SK-N-MC (cell line): ENCODE results near the gene GNPTAB.

Source experiments
- EZH2 ChIP-seq: fragments of 200-600 bp; sonication (generic); IDR thresholded peaks from one replicate; pipeline ENCODE4 v1.6.1; 2017; ENCODE audit warnings: antibody characterized with exemption
- FOXP2 ChIP-seq: optimal IDR thresholded peaks from 2 replicates; pipeline ENCODE3; 2011; ENCODE audit warnings: mild to moderate bottlenecking, moderate library complexity; ENCODE audit not compliant: insufficient read depth; ENCODE audit errors: extremely low read length, control extremely low read depth
- POLR2AphosphoS5 ChIP-seq: IDR thresholded peaks from 2 replicates; pipeline ENCODE4 v1.6.1; 2012; ENCODE audit warnings: mild to moderate bottlenecking, low read depth, low read length, borderline replicate concordance

DNA sequence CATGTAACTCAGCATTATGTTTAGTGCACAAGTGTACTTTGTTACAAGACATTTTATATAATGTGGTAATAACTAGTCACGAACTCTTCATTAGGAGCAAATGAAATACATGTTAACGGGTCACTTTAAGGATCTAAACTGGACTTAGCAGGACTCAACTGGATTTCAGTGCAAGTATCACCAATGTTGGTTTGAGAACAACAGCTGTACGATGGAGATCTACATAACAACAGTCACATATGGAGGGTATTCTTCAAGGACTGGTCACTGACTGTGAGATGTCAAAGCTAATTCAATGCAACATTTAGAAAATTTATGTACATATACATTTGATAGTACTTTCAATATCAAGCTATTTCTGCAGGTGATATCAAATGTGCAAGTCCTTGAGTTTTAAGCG, 69.0 kb downstream of the GNPTAB start:
- TF ChIP-seq POLR2AphosphoS5 (no peak), EZH2 (no peak), FOXP2 (no peak)
